Inflammatory macrophage treated with lipopolysaccharide for 1 hour (primary cell): Measurements from ENCODE around the gene NOL12.
"Not testable (repeated sequence)": the region's sequence is repeated elsewhere in the genome, so short reads cannot be mapped to it uniquely, and the experiment has no call there.

ENCODE experiments used
- DNase-seq, 2 donors: peaks; one replicate each; pipeline ENCODE4 v3.0.0-alpha.2; 2020 to 2022

Gene NOL12

DNA sequence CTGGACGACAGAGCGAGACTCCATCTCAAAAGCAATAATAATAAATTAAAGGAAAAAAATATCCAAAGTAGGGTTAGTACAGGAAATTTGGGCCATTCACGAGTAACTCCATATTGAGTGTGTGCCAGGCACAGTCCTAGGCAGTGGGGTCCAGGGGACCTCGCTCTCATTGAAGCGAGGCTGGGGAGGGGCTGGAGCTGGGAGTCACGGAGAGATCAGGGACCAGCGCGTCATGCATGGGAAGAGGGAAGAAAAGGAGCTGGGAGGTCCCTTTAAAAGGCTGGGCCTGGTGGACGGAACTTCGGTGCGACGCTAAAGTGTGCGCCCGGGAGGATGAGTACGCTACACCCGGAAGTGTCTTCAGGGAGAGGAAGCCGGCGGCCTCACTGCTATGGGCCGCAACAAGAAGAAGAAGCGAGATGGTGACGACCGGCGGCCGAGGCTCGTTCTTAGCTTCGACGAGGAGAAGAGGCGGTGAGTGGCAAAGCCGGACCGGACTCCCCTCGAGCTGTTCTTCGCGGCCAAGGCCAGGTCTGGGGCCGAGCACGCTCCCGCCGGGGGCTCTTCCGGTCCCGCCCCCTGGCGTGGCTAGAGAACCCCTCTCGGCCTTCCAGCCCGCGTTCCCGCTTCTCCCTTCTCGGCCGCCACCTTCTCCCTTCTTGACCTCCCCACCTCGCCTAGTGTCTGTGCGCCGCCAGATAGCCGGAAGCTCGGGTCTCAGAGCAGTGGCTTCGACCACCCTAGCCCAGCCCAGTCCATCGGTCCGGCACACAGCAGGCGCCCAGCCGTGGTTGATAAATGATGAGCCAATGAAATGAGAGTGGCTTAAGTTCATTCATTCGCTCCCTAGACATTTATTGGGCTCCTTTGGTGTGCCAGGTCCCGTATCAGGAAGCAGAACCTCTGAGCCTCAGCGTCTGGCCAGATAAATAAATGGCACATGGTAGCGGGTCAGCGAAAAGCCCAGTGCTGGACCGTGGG, at the start of gene NOL12:
Gene NOL12 (plus strand): TSS at position 342 of the 981 bp plus-strand sequence. CDS start 50 bp downstream, at position 392.
- DNase-seq: peak; percentile 79 to 93

DNA sequence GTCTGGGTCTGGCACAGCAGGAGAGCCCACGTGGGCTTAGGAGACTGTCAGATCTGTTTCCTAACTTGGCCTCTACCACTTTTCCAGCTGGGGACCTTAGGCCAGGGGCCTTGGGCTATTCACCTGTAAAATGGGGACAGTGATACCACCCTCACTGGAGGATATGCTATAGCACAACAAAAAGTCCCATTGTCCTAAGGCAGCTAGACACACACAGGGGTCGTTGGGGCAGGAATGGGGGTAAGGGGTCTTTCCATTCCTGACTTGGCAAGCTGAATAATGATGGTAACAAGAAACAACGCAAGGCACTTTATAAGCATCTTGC, 49.2 kb upstream of the NOL12 start:
- no peak for DNase-seq

GRCh38 chr22:37638391-37639069, 47.6 kb upstream of the NOL12 start:
- peak; percentile 30 to 36 for DNase-seq

GRCh38 chr22:37639070-37639760, 46.9 kb upstream of the NOL12 start, which contains the start of gene SH3BP1:
TSS of gene SH3BP1 (plus strand) at chr22:37639669. CDS start at chr22:37639788, 119 bp downstream.
- peak in 1 of 2 donors; percentile 45 for DNase-seq

DNA sequence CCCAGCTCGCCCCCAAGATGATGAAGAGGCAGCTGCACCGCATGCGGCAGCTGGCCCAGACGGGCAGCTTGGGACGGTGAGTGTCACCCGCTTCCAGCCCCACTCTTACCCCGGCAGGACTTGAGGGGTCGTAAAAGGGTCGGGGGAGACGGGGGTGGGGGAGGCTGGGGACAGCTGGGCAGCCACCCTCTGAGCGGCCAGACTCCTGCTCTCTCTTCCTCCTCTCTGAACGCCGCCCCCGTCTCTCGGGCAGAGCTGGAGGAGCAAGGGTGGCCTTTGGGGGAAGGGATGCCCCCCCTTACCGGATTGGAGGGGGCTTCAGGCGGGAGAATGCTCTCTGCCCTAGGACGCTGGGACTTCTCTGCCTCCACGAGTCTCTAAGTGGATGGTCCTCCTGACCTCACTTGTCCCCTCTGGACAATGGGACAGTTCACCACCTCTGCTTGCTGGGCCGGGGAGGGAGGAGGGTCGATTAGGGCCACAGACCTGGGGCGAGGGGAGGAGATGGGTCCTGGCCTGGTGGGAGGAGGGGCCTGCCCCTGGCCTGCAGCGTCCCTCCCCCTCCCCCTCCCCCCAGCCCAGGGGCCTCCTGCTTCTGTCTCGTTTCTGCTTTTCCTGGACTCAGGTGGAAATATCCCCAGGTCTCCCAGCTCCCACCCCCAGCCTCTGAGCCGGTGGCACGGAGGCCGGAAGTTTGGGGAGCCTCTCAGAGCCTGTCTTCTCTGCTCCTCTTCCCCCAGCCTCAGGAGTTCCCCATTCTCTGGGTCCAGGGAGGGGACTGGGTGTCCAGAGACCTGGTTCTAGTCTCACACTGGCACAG, 46.2 kb upstream of the NOL12 start:
- DNase-seq: peak; percentile 35 to 48

DNA sequence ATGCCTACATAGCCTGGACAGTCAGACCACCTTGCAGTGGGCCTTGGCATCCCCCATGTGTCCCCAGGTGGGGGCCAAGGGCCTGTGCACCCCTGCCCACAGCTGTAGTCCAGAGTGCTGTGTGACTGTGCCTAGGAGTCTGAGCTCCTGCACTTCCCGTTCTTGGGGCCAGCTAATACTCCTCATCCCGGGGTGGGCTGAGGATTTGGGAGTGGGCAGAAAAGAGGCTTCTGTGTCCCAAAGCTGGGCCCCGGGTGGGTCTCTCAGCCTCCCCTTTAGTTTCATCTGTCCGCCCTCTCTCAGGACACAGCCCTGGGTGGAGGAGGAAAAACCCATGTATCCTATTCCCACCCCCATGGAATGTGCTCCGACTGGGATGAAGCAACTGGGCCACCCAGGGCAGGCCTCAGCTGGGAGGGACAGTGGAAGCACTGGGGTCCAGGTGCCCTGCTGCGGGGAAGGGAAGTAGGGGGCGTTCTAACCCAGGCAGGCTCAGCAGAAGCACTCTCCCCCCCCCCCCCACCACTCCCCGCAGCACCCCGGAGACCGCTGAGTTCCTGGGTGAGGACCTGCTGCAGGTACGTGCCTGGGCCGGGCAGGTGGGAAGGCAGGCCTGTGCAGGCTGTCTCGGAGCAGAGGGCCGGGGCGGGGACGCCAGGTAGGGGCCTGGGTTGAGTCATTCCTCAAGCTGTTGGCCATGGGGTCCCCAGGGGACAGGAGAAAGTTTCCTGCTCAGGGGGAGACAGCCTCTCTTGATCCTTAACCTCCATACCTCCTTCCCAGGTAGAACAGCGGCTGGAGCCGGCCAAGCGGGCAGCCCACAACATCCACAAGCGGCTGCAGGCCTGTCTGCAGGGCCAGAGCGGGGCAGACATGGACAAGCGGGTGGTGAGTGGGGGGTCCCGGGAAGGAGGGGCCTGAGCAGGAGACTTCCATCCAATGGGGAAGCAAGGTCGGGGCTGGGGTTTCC, 45.3 kb upstream of the NOL12 start:
- no peak for DNase-seq

DNA sequence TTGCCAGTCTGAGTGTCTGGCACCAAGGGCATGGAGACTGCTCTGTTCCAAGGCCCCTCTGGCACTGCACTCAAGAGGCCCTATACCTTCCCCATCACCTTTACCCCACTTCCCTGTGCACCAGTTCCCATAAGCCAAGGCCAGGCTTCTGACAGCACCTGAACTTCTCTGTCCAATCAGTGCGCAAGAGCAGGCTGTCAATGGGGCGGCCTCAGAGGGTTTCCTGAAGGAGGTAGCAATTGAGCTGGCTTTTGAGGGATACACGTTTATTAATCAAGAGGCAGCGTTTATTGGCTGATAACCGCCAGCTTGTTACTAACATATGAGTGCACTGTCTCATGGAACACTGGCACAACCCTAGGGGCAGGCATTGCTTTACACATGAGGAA, 44.6 kb upstream of the NOL12 start:
- no peak for DNase-seq

DNA sequence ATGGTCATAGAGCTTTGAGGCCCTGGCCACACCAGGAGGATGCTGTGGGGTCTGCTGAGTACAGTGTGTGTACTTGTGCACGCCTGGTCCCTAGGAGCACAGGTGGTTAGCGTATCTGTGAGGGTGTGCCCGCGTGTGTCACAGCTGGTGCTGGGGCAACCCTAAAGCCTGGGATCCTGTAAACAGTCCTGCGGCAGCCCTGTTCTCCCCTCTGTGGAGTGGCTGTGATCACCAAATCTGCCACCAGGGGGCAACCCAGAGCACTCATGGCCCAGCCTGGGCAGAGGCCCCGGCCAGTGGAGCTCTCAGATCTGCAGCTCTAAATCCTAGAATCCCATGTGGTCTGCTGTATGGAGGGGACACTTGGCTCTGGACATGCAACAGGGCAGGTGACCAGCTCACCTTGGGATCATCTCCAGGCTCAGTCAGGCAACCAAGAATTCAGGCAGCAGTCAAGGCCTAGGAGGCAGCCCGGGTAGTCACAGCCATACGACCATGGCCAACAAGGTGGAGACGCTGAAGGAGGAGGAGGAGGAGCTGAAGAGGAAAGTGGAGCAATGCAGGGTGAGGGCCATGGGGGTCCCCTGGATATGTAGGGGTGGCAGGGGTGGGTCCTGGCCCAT, 42.8 kb upstream of the NOL12 start:
- DNase-seq: peak; percentile 49 to 97

DNA sequence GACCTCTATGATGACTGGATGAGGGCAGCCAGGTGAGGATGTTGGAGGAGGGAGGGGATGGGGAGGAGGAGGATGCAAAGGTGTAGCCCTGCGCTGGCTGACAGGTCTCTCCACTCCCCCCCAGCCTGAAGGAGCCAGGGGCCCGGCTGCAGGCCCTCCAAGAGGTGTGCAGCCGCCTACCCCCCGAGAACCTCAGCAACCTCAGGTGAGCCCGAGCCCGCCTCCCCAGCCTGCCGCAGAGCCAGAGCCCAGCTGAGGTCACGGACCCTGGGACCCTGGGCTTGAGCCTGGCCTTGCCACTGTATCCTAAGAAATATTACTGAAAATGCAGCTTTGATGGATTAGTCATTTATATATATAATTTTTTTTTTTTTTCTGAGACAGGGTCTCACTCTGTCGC, 38.8 kb upstream of the NOL12 start:
- no peak for DNase-seq

- no peak for DNase-seq
Measured at GRCh38 chr22:37647928-37648327, 38.2 kb upstream of the NOL12 start.

GRCh38 chr22:37650463-37651136, 35.5 kb upstream of the NOL12 start:
- DNase-seq: no peak

DNA sequence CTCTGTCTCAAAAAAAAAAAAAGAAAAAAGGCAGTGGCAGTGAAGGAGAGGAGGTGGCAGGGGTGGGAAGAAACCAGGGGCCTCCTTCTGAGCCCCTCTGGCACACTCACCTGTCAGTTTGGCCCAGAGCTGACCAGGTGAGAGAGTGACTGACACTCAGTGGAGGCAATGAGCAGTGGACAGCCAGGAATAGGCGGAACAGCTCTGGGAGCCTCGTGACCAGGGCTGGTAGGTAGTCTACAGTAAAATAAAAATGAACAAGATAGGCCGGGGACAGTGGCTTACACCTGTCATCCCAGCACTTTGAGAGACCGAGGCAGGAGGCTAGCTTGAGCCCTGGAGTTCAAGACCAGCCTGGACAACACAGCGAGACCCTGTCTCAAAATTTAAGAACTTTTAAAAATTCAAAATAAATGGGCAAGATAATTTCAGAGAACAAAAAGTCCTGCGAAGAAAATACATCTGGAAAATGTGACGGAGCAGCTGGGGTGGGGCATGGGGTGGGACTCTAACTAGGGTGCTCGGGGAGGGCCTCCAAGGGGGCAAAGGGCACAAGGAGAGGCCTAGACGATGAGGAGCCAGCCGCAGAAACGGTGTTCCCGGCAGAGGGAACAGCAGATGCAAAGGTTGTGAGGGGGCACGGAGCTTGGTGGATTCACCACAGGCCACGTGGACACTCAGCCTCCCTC, 31.4 kb upstream of the NOL12 start:
- no peak for DNase-seq

GRCh38 chr22:37655252-37655563, 30.9 kb upstream of the NOL12 start:
- DNase-seq: no peak

- DNase-seq: not testable (repeated sequence)
Measured at GRCh38 chr22:37656583-37656982, 29.6 kb upstream of the NOL12 start.

DNA sequence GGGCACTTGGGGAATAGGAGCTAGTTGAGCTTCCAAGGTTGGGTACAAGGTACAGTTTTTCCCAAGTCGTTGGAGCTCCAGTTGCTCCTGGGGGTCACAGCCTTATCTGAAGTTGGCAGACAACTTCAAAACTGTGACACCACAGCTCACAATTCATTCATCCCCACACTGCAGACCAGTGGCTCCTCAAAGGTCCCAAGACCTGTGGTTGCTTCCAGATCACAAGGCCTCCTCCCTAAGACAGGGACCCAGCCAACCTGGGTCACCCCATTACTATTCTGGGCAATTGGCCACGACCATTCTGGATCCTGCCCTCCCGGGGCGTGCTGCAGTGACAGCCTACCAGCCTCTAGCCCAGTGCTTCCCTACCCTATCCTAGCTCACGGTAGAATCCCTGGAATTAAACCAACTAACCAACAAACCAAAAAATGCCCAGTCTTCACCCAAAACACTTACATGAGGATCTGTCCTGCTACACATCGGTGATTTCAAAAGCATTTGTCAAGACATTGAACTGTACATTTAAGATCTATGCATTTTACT, 28.5 kb upstream of the NOL12 start:
- no peak for DNase-seq

DNA sequence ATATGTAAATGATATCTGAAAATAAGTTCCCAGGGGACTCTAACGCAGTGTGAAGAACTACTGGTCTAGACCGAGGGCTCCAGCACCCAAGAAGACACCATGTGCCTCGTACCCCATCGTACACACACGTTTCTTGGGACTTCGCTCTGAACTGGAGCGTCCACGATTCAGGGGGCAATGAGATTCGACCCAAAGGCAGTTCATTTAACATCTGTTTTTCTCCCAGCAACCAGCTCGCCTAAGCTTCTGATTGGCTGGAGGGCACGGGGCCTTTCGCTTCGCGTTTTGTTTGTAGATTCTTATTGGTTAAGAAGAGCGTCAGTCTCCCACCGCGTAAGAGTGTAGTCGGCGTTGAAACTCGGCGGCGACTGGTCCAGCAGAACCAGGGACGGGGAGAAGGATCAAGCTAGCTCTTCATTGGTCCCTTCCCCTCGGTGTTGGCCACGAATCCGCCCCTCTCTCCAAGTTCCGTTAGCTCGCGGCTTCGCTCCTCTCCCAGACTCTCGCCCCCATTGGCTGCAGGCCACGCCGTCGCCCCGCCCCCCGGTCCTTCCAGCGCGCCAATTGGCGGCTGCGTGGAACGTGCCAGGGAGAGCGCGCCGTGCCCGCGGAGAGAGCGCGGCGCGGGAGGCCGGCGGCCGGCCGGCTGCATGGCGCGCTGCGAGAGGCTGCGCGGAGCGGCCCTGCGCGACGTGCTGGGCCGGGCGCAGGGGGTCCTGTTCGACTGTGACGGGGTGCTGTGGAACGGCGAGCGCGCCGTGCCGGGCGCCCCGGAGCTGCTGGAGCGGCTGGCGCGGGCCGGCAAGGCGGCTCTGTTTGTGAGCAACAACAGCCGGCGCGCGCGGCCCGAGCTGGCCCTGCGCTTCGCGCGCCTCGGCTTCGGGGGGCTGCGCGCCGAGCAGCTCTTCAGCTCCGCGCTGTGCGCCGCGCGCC, 27.7 kb upstream of the NOL12 start, which contains the start of gene PDXP:
Gene PDXP (plus strand): TSS at position 591 of the 933 bp plus-strand sequence. CDS start 60 bp downstream, at position 651.
- DNase-seq: peak; percentile 97 to 99

DNA sequence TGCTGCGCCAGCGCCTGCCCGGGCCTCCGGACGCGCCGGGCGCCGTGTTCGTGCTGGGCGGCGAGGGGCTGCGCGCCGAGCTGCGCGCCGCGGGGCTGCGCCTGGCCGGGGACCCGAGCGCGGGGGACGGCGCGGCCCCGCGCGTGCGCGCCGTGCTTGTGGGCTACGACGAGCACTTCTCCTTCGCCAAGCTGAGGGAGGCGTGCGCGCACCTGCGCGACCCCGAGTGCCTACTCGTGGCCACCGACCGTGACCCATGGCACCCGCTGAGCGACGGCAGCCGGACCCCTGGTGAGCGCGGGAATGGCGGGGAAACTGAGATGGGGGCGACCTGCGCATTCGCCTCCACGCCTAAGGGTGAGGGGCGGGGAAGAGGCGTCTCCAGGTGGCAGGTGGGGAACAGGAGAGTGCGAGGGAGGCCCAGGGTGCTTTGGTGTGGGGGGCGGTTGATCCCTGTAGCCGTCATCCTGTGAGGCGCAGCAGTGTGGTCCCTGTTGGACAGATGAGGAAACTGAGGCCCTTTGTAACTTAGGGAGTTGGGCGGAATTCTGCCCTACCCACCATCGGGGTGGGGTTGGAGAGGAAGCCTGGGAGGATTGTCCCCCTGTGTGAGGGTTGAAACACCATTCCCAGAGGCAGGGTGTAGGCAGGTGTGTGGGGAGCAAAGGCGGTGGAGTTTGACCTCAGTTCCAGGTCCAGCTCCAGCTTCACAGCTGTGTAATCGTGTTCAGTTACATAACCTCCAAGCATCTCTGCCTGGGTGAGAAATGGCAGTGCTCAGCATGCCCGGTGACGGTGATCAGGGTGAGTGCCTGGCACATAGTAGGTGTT, 26.9 kb upstream of the NOL12 start:
- no peak for DNase-seq
